ENCODE results near the gene HARBI1.

GRCh38 chr11:46662366-46662765, 45.3 kb upstream of the HARBI1 start:
- TF ChIP-seq POLR2A (IDR thresholded peaks at IDR 0.05) (no peak), CTCF (IDR thresholded peaks at IDR 0.05) (no peak)

Measured in vagina (tissue), 2 donors.